ENCODE results near the gene TTPAL. TPM values are rescaled to one million over a fixed set of nuclear protein-coding genes. Genes with fewer than 3 reads are reported as not detected.

Gene TTPAL
- total RNA-seq, 1 donor from 2014 or later, result 25.2 TPM

DNA sequence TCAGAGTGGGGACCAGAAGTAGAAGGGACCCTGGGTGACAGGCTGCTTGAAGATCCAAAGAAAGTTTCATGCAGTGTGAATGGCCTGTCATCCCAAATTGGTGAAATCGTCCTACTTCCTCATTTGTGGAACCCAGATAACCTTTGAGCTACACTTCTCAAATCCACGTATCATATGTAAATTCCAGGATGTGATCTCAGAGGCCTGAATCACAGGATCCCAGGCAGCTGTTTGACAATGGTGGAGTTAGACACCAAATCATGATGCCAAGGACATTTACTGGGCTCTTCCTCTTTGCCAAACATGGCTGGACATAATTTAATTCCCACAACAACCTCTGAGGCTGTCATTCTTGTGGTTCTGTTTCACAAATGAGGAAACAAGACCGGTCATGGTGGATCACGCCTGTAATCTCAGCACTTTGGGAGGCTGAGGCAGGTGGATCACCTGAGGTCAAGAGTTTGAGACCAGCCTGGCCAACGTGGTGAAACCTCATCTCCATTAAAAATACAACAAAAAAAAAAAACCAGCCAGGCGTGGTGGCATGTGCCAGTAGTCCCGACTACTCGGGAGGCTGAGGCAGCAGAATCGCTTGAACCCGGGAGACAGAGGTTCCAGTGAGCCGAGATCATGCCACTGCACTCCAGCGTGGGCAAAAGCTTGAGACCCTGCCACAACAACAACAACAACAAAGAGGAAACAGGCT, 39.9 kb upstream of the TTPAL start:
- Mint-ChIP-seq H3K4me1 (ENCODE audit: low read depth) (no peaks in the 10 kb centered on the region), H3K9me3 (ENCODE audit: low read depth) (no peaks in the 10 kb centered on the region), H3K4me3 (ENCODE audit: low read depth) (no peak overlapping the region), H3K27ac (no peak overlapping the region), H3K36me3 (ENCODE audit: insufficient read depth) (no peaks in the 10 kb centered on the region), H3K27me3 (no peaks in the 10 kb centered on the region)
- TF ChIP-seq, protein P1, sequence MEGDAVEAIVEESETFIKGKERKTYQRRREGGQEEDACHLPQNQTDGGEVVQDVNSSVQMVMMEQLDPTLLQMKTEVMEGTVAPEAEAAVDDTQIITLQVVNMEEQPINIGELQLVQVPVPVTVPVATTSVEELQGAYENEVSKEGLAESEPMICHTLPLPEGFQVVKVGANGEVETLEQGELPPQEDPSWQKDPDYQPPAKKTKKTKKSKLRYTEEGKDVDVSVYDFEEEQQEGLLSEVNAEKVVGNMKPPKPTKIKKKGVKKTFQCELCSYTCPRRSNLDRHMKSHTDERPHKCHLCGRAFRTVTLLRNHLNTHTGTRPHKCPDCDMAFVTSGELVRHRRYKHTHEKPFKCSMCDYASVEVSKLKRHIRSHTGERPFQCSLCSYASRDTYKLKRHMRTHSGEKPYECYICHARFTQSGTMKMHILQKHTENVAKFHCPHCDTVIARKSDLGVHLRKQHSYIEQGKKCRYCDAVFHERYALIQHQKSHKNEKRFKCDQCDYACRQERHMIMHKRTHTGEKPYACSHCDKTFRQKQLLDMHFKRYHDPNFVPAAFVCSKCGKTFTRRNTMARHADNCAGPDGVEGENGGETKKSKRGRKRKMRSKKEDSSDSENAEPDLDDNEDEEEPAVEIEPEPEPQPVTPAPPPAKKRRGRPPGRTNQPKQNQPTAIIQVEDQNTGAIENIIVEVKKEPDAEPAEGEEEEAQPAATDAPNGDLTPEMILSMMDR (IDR thresholded peaks at IDR 0.05; ENCODE audit: unreplicated experiment), result no peak
- no peak for DNase-seq (ENCODE audit: low spot score, unreplicated experiment)

DNA sequence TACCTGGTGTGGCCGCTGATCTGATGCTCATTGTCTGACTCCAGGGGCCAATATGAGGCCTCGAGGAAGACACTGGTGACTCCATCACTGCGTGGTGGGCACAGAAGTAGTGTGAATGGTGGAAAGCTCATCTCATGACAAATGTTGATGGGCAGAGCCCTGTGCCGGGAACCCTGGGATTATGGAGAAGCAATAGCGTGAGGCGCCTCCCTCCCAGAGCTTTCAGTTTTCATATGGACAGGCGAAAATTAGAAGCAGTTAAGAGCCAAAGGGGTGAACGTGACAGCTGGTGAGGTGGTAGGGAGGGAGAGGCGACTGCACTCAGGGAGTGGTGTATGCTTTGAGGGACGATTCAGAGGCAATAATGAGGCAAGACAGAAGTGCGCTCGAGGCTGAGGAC, 39.3 kb upstream of the TTPAL start:
- Mint-ChIP-seq H3K27me3 (no peaks in the 10 kb centered on the region), H3K27ac (no peak overlapping the region), H3K36me3 (ENCODE audit: insufficient read depth) (no peaks in the 10 kb centered on the region), H3K4me3 (ENCODE audit: low read depth) (no peak overlapping the region), H3K4me1 (ENCODE audit: low read depth) (no peaks in the 10 kb centered on the region), H3K9me3 (ENCODE audit: low read depth) (no peaks in the 10 kb centered on the region)
- no peak for DNase-seq (ENCODE audit: low spot score, unreplicated experiment)
- TF ChIP-seq, protein P1 (IDR thresholded peaks at IDR 0.05; ENCODE audit: unreplicated experiment), result no peak

DNA sequence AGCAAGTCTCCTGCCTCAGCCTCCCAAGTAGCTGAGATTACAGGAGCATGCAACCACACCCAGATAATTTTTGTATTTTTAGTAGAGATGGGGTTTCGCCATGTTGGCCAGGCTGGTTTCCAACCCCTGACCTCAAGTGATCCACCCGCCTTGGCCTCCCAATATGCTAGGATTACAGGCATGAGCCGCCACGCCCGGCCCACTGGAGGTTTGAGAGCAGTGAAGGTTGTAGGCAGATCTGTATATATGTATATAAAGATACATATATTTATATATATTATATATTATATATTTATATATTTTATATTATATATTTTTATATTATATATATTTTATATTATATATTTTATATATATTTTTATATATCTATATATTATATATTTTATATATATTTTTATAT, 38.2 kb upstream of the TTPAL start:
- Mint-ChIP-seq H3K9me3 (ENCODE audit: low read depth) (no peaks in the 10 kb centered on the region), H3K36me3 (ENCODE audit: insufficient read depth) (no peaks in the 10 kb centered on the region), H3K4me3 (ENCODE audit: low read depth) (no peak overlapping the region), H3K27ac (no peak overlapping the region), H3K27me3 (no peaks in the 10 kb centered on the region), H3K4me1 (ENCODE audit: low read depth) (no peaks in the 10 kb centered on the region)
- DNase-seq (ENCODE audit: low spot score, unreplicated experiment), result no peak
- TF ChIP-seq, protein P1 (IDR thresholded peaks at IDR 0.05; ENCODE audit: unreplicated experiment), result no peak

DNA sequence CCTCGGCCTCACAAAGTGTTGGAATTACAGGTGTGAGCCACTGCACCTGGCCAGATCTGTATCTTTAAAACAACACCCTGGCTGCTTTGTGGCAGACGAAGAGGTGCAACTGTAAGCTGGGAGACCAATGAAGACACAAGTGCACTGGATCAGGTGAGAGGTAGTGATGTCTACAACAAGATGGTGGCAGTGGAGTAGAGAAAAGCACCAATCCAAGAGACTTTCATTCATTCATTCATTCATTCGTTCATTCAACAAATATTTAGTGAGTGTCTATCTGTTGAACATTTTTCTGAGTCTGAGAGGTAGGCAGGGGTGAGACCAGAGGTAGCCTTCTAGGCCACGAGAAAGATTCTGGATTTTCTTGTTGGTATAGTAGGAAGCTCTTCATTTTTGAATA, 36.9 kb upstream of the TTPAL start:
- no peaks in the 10 kb centered on the region for H3K27me3 Mint-ChIP-seq
- H3K9me3 Mint-ChIP-seq (ENCODE audit: low read depth), result no peaks in the 10 kb centered on the region
- TF ChIP-seq, protein P1 (IDR thresholded peaks at IDR 0.05; ENCODE audit: unreplicated experiment), result no peak

DNA sequence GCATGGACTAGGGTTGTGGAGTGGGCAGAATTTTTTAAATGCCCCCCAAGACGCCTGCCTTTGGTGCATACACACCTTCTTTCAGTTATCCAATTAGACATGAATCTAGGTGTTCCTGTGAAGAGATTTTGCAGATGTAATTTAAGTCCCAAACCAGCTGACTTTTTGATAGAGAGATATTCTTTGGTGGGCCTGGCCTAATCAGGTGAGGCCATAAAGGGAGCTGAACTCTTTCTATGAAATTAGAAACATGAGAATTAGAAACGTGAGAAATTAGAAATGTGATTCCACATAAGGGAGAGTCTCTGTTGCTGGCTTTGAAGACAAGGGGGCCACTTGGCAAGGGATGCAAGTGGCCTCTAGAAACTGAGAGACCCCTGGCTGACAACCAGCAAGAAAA, 36.4 kb upstream of the TTPAL start:
- H3K4me3 Mint-ChIP-seq (ENCODE audit: low read depth), result no peak overlapping the region
- TF ChIP-seq, protein P1 (IDR thresholded peaks at IDR 0.05; ENCODE audit: unreplicated experiment), result no peak
- H3K27me3 Mint-ChIP-seq, result no peaks in the 10 kb centered on the region
- no peaks in the 10 kb centered on the region for H3K9me3 Mint-ChIP-seq (ENCODE audit: low read depth)
- H3K4me1 Mint-ChIP-seq (ENCODE audit: low read depth), result no peaks in the 10 kb centered on the region
- DNase-seq (ENCODE audit: low spot score, unreplicated experiment), result no peak
- H3K36me3 Mint-ChIP-seq (ENCODE audit: insufficient read depth), result no peaks in the 10 kb centered on the region
- H3K27ac Mint-ChIP-seq, result no peak overlapping the region

More for the DNA sequence above, 36.9 kb upstream of the TTPAL start:
- no peaks in the 10 kb centered on the region for H3K36me3 Mint-ChIP-seq (ENCODE audit: insufficient read depth)
- DNase-seq (ENCODE audit: low spot score, unreplicated experiment), result no peak
- no peak overlapping the region for H3K4me3 Mint-ChIP-seq (ENCODE audit: low read depth)
- H3K27ac Mint-ChIP-seq, result no peak overlapping the region
- no peaks in the 10 kb centered on the region for H3K4me1 Mint-ChIP-seq (ENCODE audit: low read depth)

Measured in progenitor cell of endocrine pancreas (in vitro differentiated cells).